Activated T-cell treated with anti-CD3 and anti-CD28 coated beads, Interleukin-2, amount 50 U/mL, for 72 hours (primary cell): ENCODE data around the gene OSBPL2. TPM values are rescaled to one million over a fixed set of nuclear protein-coding genes. Genes with fewer than 3 reads are reported as not detected.

ENCODE experiments used
- ATAC-seq, 2 donors: fragments of 150-1000 bp; cut with Tn5 transposase; replicated peaks in 1 of 2; 2 replicates each; pipeline ENCODE4 v1.10.0; 2021; ENCODE audit warnings: moderate library complexity in 2 of 2, mild to moderate bottlenecking in 1 of 2
- DNase-seq, 2 donors: peaks; one replicate each; pipeline ENCODE4 v3.0.0; 2021 to 2022; ENCODE audit warnings: mixed read lengths in 1 of 2
- H3K27ac Mint-ChIP-seq: one replicate; pipeline ENCODE4 v1.8.0; 2022; ENCODE audit warnings: mild to moderate bottlenecking, moderate library complexity, mixed read lengths
- H3K27me3 Mint-ChIP-seq: one replicate; pipeline ENCODE4 v1.8.0; 2022; ENCODE audit warnings: low read depth, mixed read lengths
- H3K36me3 Mint-ChIP-seq, 2 donors: one replicate each; pipeline ENCODE4 v1.8.0; 2022; ENCODE audit warnings: mixed read lengths in 2 of 2, mild to moderate bottlenecking in 1 of 2; ENCODE audit not compliant: insufficient read depth in 2 of 2
- H3K4me1 Mint-ChIP-seq: one replicate; pipeline ENCODE4 v1.8.0; 2022; ENCODE audit warnings: low read depth, mixed read lengths
- H3K4me3 Mint-ChIP-seq, 2 donors: one replicate each; pipeline ENCODE4 v1.8.0; 2022; ENCODE audit warnings: mild to moderate bottlenecking in 2 of 2, mixed read lengths in 2 of 2, moderate library complexity in 2 of 2
- H3K9me3 Mint-ChIP-seq, 2 donors: one replicate each; pipeline ENCODE4 v1.8.0; 2022; ENCODE audit warnings: mixed read lengths in 2 of 2
- total RNA-seq, 2 donors: library from RNA; stranded (reverse); gene quantifications; one replicate each; pipeline ENCODE4 v1.2.3, GENCODE V29; 2022

OSBPL2 gene
- total RNA-seq, 2 donors from 2014 or later = 40.6 to 44.2 TPM

GRCh38 chr20:62285151-62285550 lies 46.8 kb downstream of the OSBPL2 start:
- H3K9me3 Mint-ChIP-seq = no peaks in the 10 kb centered on the region
- no peaks in the 10 kb centered on the region for H3K27me3 Mint-ChIP-seq
- DNase-seq (no peak), ATAC-seq (no peak)
- no peaks in the 10 kb centered on the region for H3K4me1 Mint-ChIP-seq
- no peak overlapping the region for H3K27ac Mint-ChIP-seq
- no peak overlapping the region for H3K4me3 Mint-ChIP-seq
- peaks cover 2 to 8% of the 10 kb centered on the region in 2 donors for H3K36me3 Mint-ChIP-seq

- H3K27ac Mint-ChIP-seq = no peak overlapping the region
- no peaks in the 10 kb centered on the region for H3K27me3 Mint-ChIP-seq
- ATAC-seq = no peak
- no peaks in the 10 kb centered on the region for H3K9me3 Mint-ChIP-seq
- no peak overlapping the region for H3K4me3 Mint-ChIP-seq
- DNase-seq = no peak
- peaks cover 2 to 8% of the 10 kb centered on the region in 2 donors for H3K36me3 Mint-ChIP-seq
- no peaks in the 10 kb centered on the region for H3K4me1 Mint-ChIP-seq
These were observed 47.4 kb downstream of the OSBPL2 start for GRCh38 chr20:62285722-62286121.

- Mint-ChIP-seq H3K36me3 (peaks cover 2 to 7% of the 10 kb centered on the region in 2 donors), H3K27ac (no peak overlapping the region), H3K4me3 (no peak overlapping the region), H3K27me3 (no peaks in the 10 kb centered on the region), H3K4me1 (no peaks in the 10 kb centered on the region), H3K9me3 (no peaks in the 10 kb centered on the region)
- DNase-seq (no peak), ATAC-seq (no peak)
These were observed 48.3 kb downstream of the OSBPL2 start for GRCh38 chr20:62286493-62287064.

GRCh38 chr20:62287129-62287528 lies 48.8 kb downstream of the OSBPL2 start:
- no peak for DNase-seq
- Mint-ChIP-seq H3K27ac (no peak overlapping the region), H3K36me3 (peaks cover 2% of the 10 kb centered on the region in 2 donors), H3K9me3 (no peaks in the 10 kb centered on the region), H3K4me3 (no peak overlapping the region), H3K27me3 (no peaks in the 10 kb centered on the region), H3K4me1 (no peaks in the 10 kb centered on the region)
- no peak for ATAC-seq

- DNase-seq (no peak), ATAC-seq (no peak)
- Mint-ChIP-seq H3K27me3 (no peaks in the 10 kb centered on the region), H3K36me3 (peaks cover 2% of the 10 kb centered on the region in 2 donors), H3K27ac (no peak overlapping the region), H3K9me3 (no peaks in the 10 kb centered on the region), H3K4me1 (no peaks in the 10 kb centered on the region), H3K4me3 (no peak overlapping the region)
These were observed 49.6 kb downstream of the OSBPL2 start for GRCh38 chr20:62287759-62288534.

GRCh38 chr20:62288535-62289105 lies 50.3 kb downstream of the OSBPL2 start:
- DNase-seq (no peak), ATAC-seq (no peak)
- no peak overlapping the region for H3K4me3 Mint-ChIP-seq
- no peak overlapping the region for H3K27ac Mint-ChIP-seq
- peaks cover 2% of the 10 kb centered on the region in 2 donors for H3K36me3 Mint-ChIP-seq
- no peaks in the 10 kb centered on the region for H3K9me3 Mint-ChIP-seq
- no peaks in the 10 kb centered on the region for H3K4me1 Mint-ChIP-seq
- H3K27me3 Mint-ChIP-seq = no peaks in the 10 kb centered on the region

GRCh38 chr20:62289131-62289530 lies 50.8 kb downstream of the OSBPL2 start:
- Mint-ChIP-seq H3K27ac (no peak overlapping the region), H3K4me3 (no peak overlapping the region), H3K9me3 (no peaks in the 10 kb centered on the region), H3K4me1 (no peaks in the 10 kb centered on the region), H3K36me3 (peaks cover 2% of the 10 kb centered on the region in 2 donors), H3K27me3 (no peaks in the 10 kb centered on the region)
- no peak for DNase-seq
- no peak for ATAC-seq

GRCh38 chr20:62289898-62290297 lies 51.6 kb downstream of the OSBPL2 start:
- Mint-ChIP-seq H3K27ac (no peak overlapping the region), H3K27me3 (no peaks in the 10 kb centered on the region), H3K4me1 (no peaks in the 10 kb centered on the region), H3K4me3 (no peak overlapping the region), H3K9me3 (no peaks in the 10 kb centered on the region), H3K36me3 (peaks cover 2% of the 10 kb centered on the region in 2 donors)
- ATAC-seq (no peak), DNase-seq (no peak)

GRCh38 chr20:62291251-62292066 lies 53.1 kb downstream of the OSBPL2 start:
- Mint-ChIP-seq H3K4me3 (no peak overlapping the region), H3K9me3 (no peaks in the 10 kb centered on the region), H3K36me3 (peaks cover 2% of the 10 kb centered on the region in 2 donors), H3K27me3 (no peaks in the 10 kb centered on the region), H3K4me1 (no peaks in the 10 kb centered on the region), H3K27ac (no peak overlapping the region)
- ATAC-seq (no peak), DNase-seq (no peak)

GRCh38 chr20:62292108-62292507 lies 53.8 kb downstream of the OSBPL2 start:
- Mint-ChIP-seq H3K27me3 (no peaks in the 10 kb centered on the region), H3K4me1 (no peaks in the 10 kb centered on the region), H3K9me3 (no peaks in the 10 kb centered on the region), H3K27ac (no peak overlapping the region), H3K36me3 (peaks cover 0 to 2% of the 10 kb centered on the region in 2 donors), H3K4me3 (no peak overlapping the region)
- DNase-seq (no peak), ATAC-seq (no peak)

- H3K27me3 Mint-ChIP-seq = no peaks in the 10 kb centered on the region
- ATAC-seq (no peak), DNase-seq (no peak)
- no peak overlapping the region for H3K4me3 Mint-ChIP-seq
- no peaks in the 10 kb centered on the region for H3K9me3 Mint-ChIP-seq
- H3K27ac Mint-ChIP-seq = no peak overlapping the region
- peaks cover 0 to 2% of the 10 kb centered on the region in 2 donors for H3K36me3 Mint-ChIP-seq
- H3K4me1 Mint-ChIP-seq = no peaks in the 10 kb centered on the region
These were observed 54.9 kb downstream of the OSBPL2 start for GRCh38 chr20:62293111-62293784.

GRCh38 chr20:62293946-62294345 lies 55.6 kb downstream of the OSBPL2 start:
- Mint-ChIP-seq H3K9me3 (no peaks in the 10 kb centered on the region), H3K4me3 (no peak overlapping the region), H3K27me3 (no peaks in the 10 kb centered on the region), H3K27ac (no peak overlapping the region), H3K4me1 (no peaks in the 10 kb centered on the region), H3K36me3 (no peaks in the 10 kb centered on the region)
- ATAC-seq (no peak), DNase-seq (no peak)
